ENCODE data around the gene TAF11L2.
"Not testable (repeated sequence)": the region's sequence is repeated elsewhere in the genome, so short reads cannot be mapped to it uniquely, and the experiment has no call there.

Gene TAF11L2

DNA sequence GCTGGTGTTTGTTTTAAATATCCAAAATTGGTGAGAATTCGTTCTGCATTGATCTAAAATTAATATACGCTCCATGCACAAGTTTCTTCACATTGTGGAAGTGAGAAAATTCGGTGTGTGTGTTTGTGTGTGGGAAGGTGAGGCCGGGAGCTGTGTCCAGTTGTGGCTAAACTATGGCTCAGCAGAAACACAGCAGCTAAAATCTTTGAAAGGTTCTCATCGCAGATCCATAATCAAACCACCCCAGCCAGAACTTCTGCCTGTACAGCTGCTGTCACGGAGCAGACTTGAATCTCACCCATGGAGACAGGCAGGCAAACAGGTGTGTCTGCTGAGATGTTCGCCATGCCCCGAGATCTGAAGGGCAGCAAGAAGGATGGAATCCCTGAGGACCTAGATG, at the start of gene TAF11L2:
TSS of gene TAF11L2 (plus strand) at position 301 of the 400 bp plus-strand sequence.
- H3K27ac ChIP-seq (ENCODE audit: low read depth, low read length); H3K4me2 ChIP-seq (ENCODE audit: low read length); H4K20me1 ChIP-seq (ENCODE audit: control insufficient read depth, insufficient read depth, low read depth, low read length); H3K36me3 ChIP-seq (ENCODE audit: control insufficient read depth, low read length); H3K27me3 ChIP-seq (ENCODE audit: control insufficient read depth, low read length); H3F3A ChIP-seq (ENCODE audit: control insufficient read depth, insufficient read depth); H3K9me2 ChIP-seq (replicated peaks; ENCODE audit: control insufficient read depth, low read length); H3K4me1 ChIP-seq (ENCODE audit: control insufficient read depth, low read length); H3K9me3 ChIP-seq (ENCODE audit: control insufficient read depth, insufficient read depth, low read length); H3K79me2 ChIP-seq (ENCODE audit: control insufficient read depth, low read length); H3K4me3 ChIP-seq (ENCODE audit: low read length): not testable (repeated sequence)

DNA sequence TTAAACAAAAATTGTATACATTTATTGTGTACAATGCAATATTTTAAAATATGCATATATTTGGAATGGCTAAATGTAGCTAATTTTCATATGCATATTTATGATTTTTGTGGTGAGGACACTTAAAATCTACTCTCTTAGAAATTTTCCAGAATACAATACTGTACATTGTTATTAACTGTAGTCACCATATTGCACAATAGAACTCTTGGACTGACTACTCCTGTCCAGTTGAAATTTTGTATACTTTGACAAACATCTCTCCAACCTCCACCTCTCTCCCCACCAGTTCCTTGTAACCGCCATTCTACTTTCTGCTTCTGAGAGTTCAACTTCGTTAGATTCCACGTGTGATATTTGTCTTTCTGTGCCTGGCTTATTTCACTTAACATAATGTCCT, 49.2 kb upstream of the TAF11L2 start:
- H4K20me1 ChIP-seq (ENCODE audit: control insufficient read depth, insufficient read depth, low read depth, low read length): no peaks in the 10 kb centered on the region
- no peaks in the 10 kb centered on the region for H3K36me3 ChIP-seq (ENCODE audit: control insufficient read depth, low read length)
- H3K79me2 ChIP-seq (ENCODE audit: control insufficient read depth, low read length): no peaks in the 10 kb centered on the region
- H3F3A ChIP-seq (ENCODE audit: control insufficient read depth, insufficient read depth): no peaks in the 10 kb centered on the region
- H3K4me1 ChIP-seq (ENCODE audit: control insufficient read depth, low read length): peaks cover 16% of the 10 kb centered on the region
- no peak overlapping the region for H3K27ac ChIP-seq (ENCODE audit: low read depth, low read length)
- no peak overlapping the region for H3K4me2 ChIP-seq (ENCODE audit: low read length)
- TF ChIP-seq, protein P1, sequence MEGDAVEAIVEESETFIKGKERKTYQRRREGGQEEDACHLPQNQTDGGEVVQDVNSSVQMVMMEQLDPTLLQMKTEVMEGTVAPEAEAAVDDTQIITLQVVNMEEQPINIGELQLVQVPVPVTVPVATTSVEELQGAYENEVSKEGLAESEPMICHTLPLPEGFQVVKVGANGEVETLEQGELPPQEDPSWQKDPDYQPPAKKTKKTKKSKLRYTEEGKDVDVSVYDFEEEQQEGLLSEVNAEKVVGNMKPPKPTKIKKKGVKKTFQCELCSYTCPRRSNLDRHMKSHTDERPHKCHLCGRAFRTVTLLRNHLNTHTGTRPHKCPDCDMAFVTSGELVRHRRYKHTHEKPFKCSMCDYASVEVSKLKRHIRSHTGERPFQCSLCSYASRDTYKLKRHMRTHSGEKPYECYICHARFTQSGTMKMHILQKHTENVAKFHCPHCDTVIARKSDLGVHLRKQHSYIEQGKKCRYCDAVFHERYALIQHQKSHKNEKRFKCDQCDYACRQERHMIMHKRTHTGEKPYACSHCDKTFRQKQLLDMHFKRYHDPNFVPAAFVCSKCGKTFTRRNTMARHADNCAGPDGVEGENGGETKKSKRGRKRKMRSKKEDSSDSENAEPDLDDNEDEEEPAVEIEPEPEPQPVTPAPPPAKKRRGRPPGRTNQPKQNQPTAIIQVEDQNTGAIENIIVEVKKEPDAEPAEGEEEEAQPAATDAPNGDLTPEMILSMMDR (IDR thresholded peaks at IDR 0.05; ENCODE audit: low read depth, low read length, poor library complexity, severe bottlenecking): no peak
- TF ChIP-seq EZH2phosphoT487 (IDR thresholded peaks at IDR 0.05; ENCODE audit: borderline replicate concordance, low read length): no peak
- H3K27me3 ChIP-seq (ENCODE audit: control insufficient read depth, low read length): no peaks in the 10 kb centered on the region
- H3K9me3 ChIP-seq (ENCODE audit: control insufficient read depth, insufficient read depth, low read length): no peaks in the 10 kb centered on the region
- no peaks in the 10 kb centered on the region for H3K9me2 ChIP-seq (replicated peaks; ENCODE audit: control insufficient read depth, low read length)
- no peak overlapping the region for H3K4me3 ChIP-seq (ENCODE audit: low read length)

DNA sequence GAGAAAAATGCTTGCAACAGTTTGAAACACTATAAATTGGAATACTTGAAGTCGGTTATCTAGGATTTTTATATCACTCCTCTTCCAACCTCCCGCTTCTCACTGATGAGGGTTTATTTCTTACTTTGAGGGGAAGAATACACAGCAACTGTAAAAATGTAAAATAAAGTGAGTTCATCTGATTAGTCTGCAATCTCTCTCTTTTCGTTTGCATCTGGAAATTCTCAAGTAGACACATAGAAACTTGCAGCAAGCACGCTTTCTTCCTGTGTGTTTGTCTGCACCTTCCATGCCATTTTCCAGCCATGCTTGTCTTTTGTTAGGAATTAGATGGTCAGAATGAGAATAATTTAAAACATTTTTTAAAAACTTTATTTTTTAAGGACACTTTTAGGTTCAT, 45.1 kb upstream of the TAF11L2 start:
- H3K9me3 ChIP-seq (ENCODE audit: control insufficient read depth, insufficient read depth, low read length): no peaks in the 10 kb centered on the region; the same call in 1 of the 2 replicates
- TF ChIP-seq EZH2phosphoT487 (IDR thresholded peaks at IDR 0.05; ENCODE audit: borderline replicate concordance, low read length): no peak
- TF ChIP-seq, protein P1 (IDR thresholded peaks at IDR 0.05; ENCODE audit: low read depth, low read length, poor library complexity, severe bottlenecking): no peak
- H3K9me2 ChIP-seq (replicated peaks; ENCODE audit: control insufficient read depth, low read length): no peaks in the 10 kb centered on the region
- H3K4me3 ChIP-seq (ENCODE audit: low read length): no peak overlapping the region
- no peaks in the 10 kb centered on the region for H3K36me3 ChIP-seq (ENCODE audit: control insufficient read depth, low read length)
- no peak overlapping the region for H3K27ac ChIP-seq (ENCODE audit: low read depth, low read length)
- no peak overlapping the region for H3K4me2 ChIP-seq (ENCODE audit: low read length)
- H3F3A ChIP-seq (ENCODE audit: control insufficient read depth, insufficient read depth): no peaks in the 10 kb centered on the region
- no peaks in the 10 kb centered on the region for H3K4me1 ChIP-seq (ENCODE audit: control insufficient read depth, low read length)
- H3K79me2 ChIP-seq (ENCODE audit: control insufficient read depth, low read length): no peaks in the 10 kb centered on the region
- no peaks in the 10 kb centered on the region for H4K20me1 ChIP-seq (ENCODE audit: control insufficient read depth, insufficient read depth, low read depth, low read length)
- no peaks in the 10 kb centered on the region for H3K27me3 ChIP-seq (ENCODE audit: control insufficient read depth, low read length)

DNA sequence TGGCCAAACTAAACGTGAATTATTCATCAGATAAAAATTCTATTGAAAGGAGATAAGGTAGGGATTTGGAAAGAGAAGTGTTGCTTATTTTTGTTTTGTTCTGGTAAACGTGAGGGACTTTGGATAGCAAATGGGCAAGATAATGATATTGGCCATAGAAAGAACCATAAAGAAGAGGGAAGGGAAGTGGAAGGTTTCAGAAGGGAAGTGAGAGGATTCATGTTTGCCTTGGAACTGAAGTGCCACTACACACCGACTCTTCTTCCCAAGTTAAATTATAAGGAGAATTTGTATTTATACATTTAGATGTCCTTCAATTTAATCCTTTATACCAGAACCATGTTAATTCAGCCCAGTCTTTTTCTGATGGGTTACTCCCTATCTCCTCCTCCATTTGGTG, 42.1 kb upstream of the TAF11L2 start:
- Histone ChIP-seq H4K20me1 (ENCODE audit: control insufficient read depth, insufficient read depth, low read depth, low read length) (no peaks in the 10 kb centered on the region), H3K9me3 (ENCODE audit: control insufficient read depth, insufficient read depth, low read length) (no peaks in the 10 kb centered on the region; the same call in 1 of the 2 replicates), H3K36me3 (ENCODE audit: control insufficient read depth, low read length) (no peaks in the 10 kb centered on the region), H3K79me2 (ENCODE audit: control insufficient read depth, low read length) (no peaks in the 10 kb centered on the region), H3K9me2 (replicated peaks; ENCODE audit: control insufficient read depth, low read length) (no peaks in the 10 kb centered on the region), H3F3A (ENCODE audit: control insufficient read depth, insufficient read depth) (no peaks in the 10 kb centered on the region), H3K27me3 (ENCODE audit: control insufficient read depth, low read length) (no peaks in the 10 kb centered on the region), H3K4me3 (ENCODE audit: low read length) (no peak overlapping the region), H3K4me2 (ENCODE audit: low read length) (no peak overlapping the region), H3K4me1 (ENCODE audit: control insufficient read depth, low read length) (no peaks in the 10 kb centered on the region), H3K27ac (ENCODE audit: low read depth, low read length) (no peak overlapping the region)
- TF ChIP-seq EZH2phosphoT487 (IDR thresholded peaks at IDR 0.05; ENCODE audit: borderline replicate concordance, low read length): no peak
- TF ChIP-seq, protein P1 (IDR thresholded peaks at IDR 0.05; ENCODE audit: low read depth, low read length, poor library complexity, severe bottlenecking): no peak
